Activated CD4-positive, alpha-beta T cell treated with anti-CD3 and anti-CD28 coated beads, Interleukin-2, amount 10 ng/mL, durations not matched to agents 7 days and 5 days (primary cell): ENCODE measurements around the gene SLC22A12. TPM values are rescaled to one million over a fixed set of nuclear protein-coding genes. Genes with fewer than 3 reads are reported as not detected.
A peak's percentile ranks its signal among the peaks of the same experiment; 100 is the strongest.
"Not testable (repeated sequence)": the region's sequence is repeated elsewhere in the genome, so short reads cannot be mapped to it uniquely, and the experiment has no call there.

Source experiments
- CTCF ChIA-PET: fragments of 350-600 bp; sonication (Branson Sonifier 250); formaldehyde crosslinking; loops from one replicate; lab custom pipeline; 2021; ENCODE audit warnings: antibody characterized with exemption; lab: Charles Lee
- POLR2A ChIA-PET: fragments of 350-600 bp; sonication (Branson Sonifier 250); formaldehyde crosslinking; loops from one replicate; lab custom pipeline; 2021; ENCODE audit warnings: antibody characterized with exemption; lab: Charles Lee
- DNase-seq: peaks from one replicate; pipeline ENCODE4 v3.0.0-alpha.2; 2020
- H3K27ac Mint-ChIP-seq: one replicate; pipeline ENCODE4 v1.8.0; 2021; ENCODE audit warnings: mild to moderate bottlenecking, moderate library complexity, mixed read lengths
- H3K27me3 Mint-ChIP-seq: one replicate; pipeline ENCODE4 v1.8.0; 2021; ENCODE audit warnings: mixed read lengths
- H3K36me3 Mint-ChIP-seq: one replicate; pipeline ENCODE4 v1.8.0; 2021; ENCODE audit warnings: low read depth, mixed read lengths
- H3K4me1 Mint-ChIP-seq: one replicate; pipeline ENCODE4 v1.8.0; 2021; ENCODE audit warnings: mixed read lengths
- H3K4me3 Mint-ChIP-seq: one replicate; pipeline ENCODE4 v1.8.0; 2021; ENCODE audit warnings: mild to moderate bottlenecking, moderate library complexity, mixed read lengths
- H3K9me3 Mint-ChIP-seq: one replicate; pipeline ENCODE4 v1.8.0; 2021; ENCODE audit warnings: mixed read lengths
- total RNA-seq, 2 experiments: library from RNA; stranded (reverse); gene quantifications; one replicate each; pipeline ENCODE4 v1.2.3, GENCODE V29; 2021

The SLC22A12 gene
- total RNA-seq, 2 experiments from 2014 or later = not detected

GRCh38 chr11:64558065-64558745 lies 32.8 kb upstream of the SLC22A12 start:
- Mint-ChIP-seq H3K27ac (no peak overlapping the region), H3K27me3 (no peaks in the 10 kb centered on the region), H3K4me3 (no peak overlapping the region), H3K36me3 (no peaks in the 10 kb centered on the region), H3K9me3 (no peaks in the 10 kb centered on the region), H3K4me1 (no peaks in the 10 kb centered on the region)
- no peak for DNase-seq
- ChIA-PET POLR2A (no interaction called here), CTCF (no interaction called here)

GRCh38 chr11:64558869-64559268 lies 32.2 kb upstream of the SLC22A12 start:
- no peaks in the 10 kb centered on the region for H3K4me1 Mint-ChIP-seq
- no peaks in the 10 kb centered on the region for H3K9me3 Mint-ChIP-seq
- H3K27ac Mint-ChIP-seq = no peak overlapping the region
- no peaks in the 10 kb centered on the region for H3K36me3 Mint-ChIP-seq
- no peak for DNase-seq
- CTCF ChIA-PET = interaction anchor here (0.6 to 0.8 kb wide), 2 partner anchors 130 to 151 kb away, joined by 3 read pairs; no protein-coding TSS in a partner anchor
- no peak overlapping the region for H3K4me3 Mint-ChIP-seq
- POLR2A ChIA-PET = no interaction called here
- no peaks in the 10 kb centered on the region for H3K27me3 Mint-ChIP-seq

- Mint-ChIP-seq H3K27me3 (no peaks in the 10 kb centered on the region), H3K36me3 (no peaks in the 10 kb centered on the region), H3K27ac (no peak overlapping the region), H3K4me3 (no peak overlapping the region), H3K9me3 (no peaks in the 10 kb centered on the region), H3K4me1 (no peaks in the 10 kb centered on the region)
- ChIA-PET POLR2A (no interaction called here), CTCF (interaction anchor here (0.6 to 0.8 kb wide), 2 partner anchors 129 to 150 kb away, joined by 3 read pairs; no protein-coding TSS in a partner anchor)
- no peak for DNase-seq
Measured at GRCh38 chr11:64559351-64560138, 31.5 kb upstream of the SLC22A12 start.

GRCh38 chr11:64560139-64560771 lies 30.8 kb upstream of the SLC22A12 start:
- no peaks in the 10 kb centered on the region for H3K27me3 Mint-ChIP-seq
- no peak overlapping the region for H3K27ac Mint-ChIP-seq
- no peaks in the 10 kb centered on the region for H3K36me3 Mint-ChIP-seq
- H3K9me3 Mint-ChIP-seq = no peaks in the 10 kb centered on the region
- H3K4me3 Mint-ChIP-seq = no peak overlapping the region
- H3K4me1 Mint-ChIP-seq = no peaks in the 10 kb centered on the region
- ChIA-PET POLR2A (no interaction called here), CTCF (interaction anchor here (0.5 kb wide), 1 partner anchor 230 kb away, joined by 3 read pairs; no protein-coding TSS in a partner anchor)
- DNase-seq = no peak

GRCh38 chr11:64560941-64561340 lies 30.1 kb upstream of the SLC22A12 start:
- no peak overlapping the region for H3K27ac Mint-ChIP-seq
- H3K4me1 Mint-ChIP-seq = no peaks in the 10 kb centered on the region
- ChIA-PET CTCF (no interaction called here), POLR2A (no interaction called here)
- no peaks in the 10 kb centered on the region for H3K9me3 Mint-ChIP-seq
- no peak overlapping the region for H3K4me3 Mint-ChIP-seq
- DNase-seq = no peak
- no peaks in the 10 kb centered on the region for H3K27me3 Mint-ChIP-seq
- no peaks in the 10 kb centered on the region for H3K36me3 Mint-ChIP-seq

GRCh38 chr11:64561429-64561828 lies 29.6 kb upstream of the SLC22A12 start:
- H3K27ac Mint-ChIP-seq, H3K27me3 Mint-ChIP-seq, H3K36me3 Mint-ChIP-seq, H3K9me3 Mint-ChIP-seq, H3K4me3 Mint-ChIP-seq, POLR2A ChIA-PET, H3K4me1 Mint-ChIP-seq, DNase-seq, CTCF ChIA-PET: not testable (repeated sequence)

- POLR2A ChIA-PET = no interaction called here
- Mint-ChIP-seq H3K36me3 (no peaks in the 10 kb centered on the region), H3K27ac (no peak overlapping the region), H3K9me3 (no peaks in the 10 kb centered on the region), H3K27me3 (no peaks in the 10 kb centered on the region), H3K4me1 (peaks cover 4% of the 10 kb centered on the region), H3K4me3 (no peak overlapping the region)
- no peak for DNase-seq
- CTCF ChIA-PET = no interaction called here
Measured at GRCh38 chr11:64561984-64562722, 28.9 kb upstream of the SLC22A12 start.

- H3K27ac Mint-ChIP-seq = no peak overlapping the region
- H3K27me3 Mint-ChIP-seq = no peaks in the 10 kb centered on the region
- CTCF ChIA-PET = interaction anchor here (0.8 kb wide), 1 partner anchor 9 kb away, joined by 3 read pairs; no protein-coding TSS in a partner anchor
- DNase-seq = no peak
- H3K4me3 Mint-ChIP-seq = no peak overlapping the region
- no peaks in the 10 kb centered on the region for H3K9me3 Mint-ChIP-seq
- POLR2A ChIA-PET = no interaction called here
- no peaks in the 10 kb centered on the region for H3K36me3 Mint-ChIP-seq
- peaks cover 4% of the 10 kb centered on the region for H3K4me1 Mint-ChIP-seq
Measured at GRCh38 chr11:64562723-64563351, 28.2 kb upstream of the SLC22A12 start.

- CTCF ChIA-PET = no interaction called here
- peaks cover 4% of the 10 kb centered on the region for H3K4me1 Mint-ChIP-seq
- POLR2A ChIA-PET = no interaction called here
- no peak for DNase-seq
- no peaks in the 10 kb centered on the region for H3K36me3 Mint-ChIP-seq
- H3K4me3 Mint-ChIP-seq = no peak overlapping the region
- H3K27me3 Mint-ChIP-seq = no peaks in the 10 kb centered on the region
- H3K27ac Mint-ChIP-seq = no peak overlapping the region
- H3K9me3 Mint-ChIP-seq = no peaks in the 10 kb centered on the region
Measured at GRCh38 chr11:64563966-64564365, 27.1 kb upstream of the SLC22A12 start.

GRCh38 chr11:64564419-64564818 lies 26.6 kb upstream of the SLC22A12 start:
- no peak overlapping the region for H3K4me3 Mint-ChIP-seq
- no peak for DNase-seq
- no peaks in the 10 kb centered on the region for H3K36me3 Mint-ChIP-seq
- H3K4me1 Mint-ChIP-seq = peaks cover 4% of the 10 kb centered on the region
- ChIA-PET CTCF (no interaction called here), POLR2A (no interaction called here)
- H3K9me3 Mint-ChIP-seq = no peaks in the 10 kb centered on the region
- no peaks in the 10 kb centered on the region for H3K27me3 Mint-ChIP-seq
- no peak overlapping the region for H3K27ac Mint-ChIP-seq

GRCh38 chr11:64564947-64565889 lies 25.8 kb upstream of the SLC22A12 start:
- no peaks in the 10 kb centered on the region for H3K36me3 Mint-ChIP-seq
- H3K27ac Mint-ChIP-seq = peak overlapping the region; percentile 13
- H3K4me1 Mint-ChIP-seq = peaks cover 4% of the 10 kb centered on the region
- H3K9me3 Mint-ChIP-seq = no peaks in the 10 kb centered on the region
- H3K4me3 Mint-ChIP-seq = no peak overlapping the region
- H3K27me3 Mint-ChIP-seq = no peaks in the 10 kb centered on the region
- DNase-seq = no peak
- ChIA-PET POLR2A (no interaction called here), CTCF (interaction anchor here (1.1 kb wide), 1 partner anchor 22 kb away, joined by 3 read pairs; no protein-coding TSS in a partner anchor)
